ENCODE measurements around the gene PSMF1.
"Not testable (repeated sequence)": the region's sequence is repeated elsewhere in the genome, so short reads cannot be mapped to it uniquely, and the experiment has no call there.

Gene PSMF1

GRCh38 chr20:1144401-1145172, 26.2 kb downstream of the PSMF1 start:
- no peak for TF ChIP-seq CTCF (IDR thresholded peaks at IDR 0.05; ENCODE audit: control insufficient read depth, extremely low read depth, insufficient read depth)
- DNase-seq (ENCODE audit: low read depth) = no peak

GRCh38 chr20:1146957-1147356, 28.6 kb downstream of the PSMF1 start:
- TF ChIP-seq CTCF (IDR thresholded peaks at IDR 0.05; ENCODE audit: control insufficient read depth, extremely low read depth, insufficient read depth) = no peak
- no peak for DNase-seq (ENCODE audit: low read depth)
- no peak overlapping the region for H3K4me3 ChIP-seq (ENCODE audit: low read depth, low read length)

More at GRCh38 chr20:1144401-1145172, 26.2 kb downstream of the PSMF1 start:
- H3K4me3 ChIP-seq (ENCODE audit: low read depth, low read length) = no peak overlapping the region

- not testable (repeated sequence) for DNase-seq (ENCODE audit: low read depth); H3K4me3 ChIP-seq (ENCODE audit: low read depth, low read length)
Measured at GRCh38 chr20:1149812-1150211, 31.4 kb downstream of the PSMF1 start.

- H3K4me3 ChIP-seq (ENCODE audit: low read depth, low read length) = no peak overlapping the region
- DNase-seq (ENCODE audit: low read depth) = no peak
- no peak for TF ChIP-seq CTCF (IDR thresholded peaks at IDR 0.05; ENCODE audit: control insufficient read depth, extremely low read depth, insufficient read depth)
Measured at GRCh38 chr20:1150218-1150617, 31.8 kb downstream of the PSMF1 start.

- no peak for DNase-seq (ENCODE audit: low read depth)
- no peak for TF ChIP-seq CTCF (IDR thresholded peaks at IDR 0.05; ENCODE audit: control insufficient read depth, extremely low read depth, insufficient read depth)
- no peak overlapping the region for H3K4me3 ChIP-seq (ENCODE audit: low read depth, low read length)
Measured at GRCh38 chr20:1150968-1151367, 32.6 kb downstream of the PSMF1 start.

- no peak for DNase-seq (ENCODE audit: low read depth)
- no peak overlapping the region for H3K4me3 ChIP-seq (ENCODE audit: low read depth, low read length)
- no peak for TF ChIP-seq CTCF (IDR thresholded peaks at IDR 0.05; ENCODE audit: control insufficient read depth, extremely low read depth, insufficient read depth)
Measured at GRCh38 chr20:1154226-1154625, 35.8 kb downstream of the PSMF1 start.

- no peak for DNase-seq (ENCODE audit: low read depth)
- H3K4me3 ChIP-seq (ENCODE audit: low read depth, low read length) = no peak overlapping the region
- TF ChIP-seq CTCF (IDR thresholded peaks at IDR 0.05; ENCODE audit: control insufficient read depth, extremely low read depth, insufficient read depth) = no peak
Measured at GRCh38 chr20:1154691-1155090, 36.3 kb downstream of the PSMF1 start.

All from LNCaP clone FGC (cell line).